Chondrocyte (in vitro differentiated cells): ENCODE measurements around the gene MYO5C. TPM values are rescaled to one million over a fixed set of nuclear protein-coding genes. Genes with fewer than 3 reads are reported as not detected.

Experiments
- DNase-seq: peaks from one replicate; pipeline ENCODE4 v3.0.0; 2021; ENCODE audit warnings: mixed read lengths, low spot score
- H3K27ac Mint-ChIP-seq: one replicate; pipeline ENCODE4 v1.8.0; 2021; ENCODE audit warnings: mild to moderate bottlenecking, moderate library complexity, mixed read lengths; ENCODE audit not compliant: unreplicated experiment
- H3K27me3 Mint-ChIP-seq: 2 replicates; pipeline ENCODE4 v1.8.0; 2021; ENCODE audit warnings: low read depth, mixed read lengths
- H3K36me3 Mint-ChIP-seq: 2 replicates; pipeline ENCODE4 v1.8.0; 2021; ENCODE audit warnings: low read depth, mixed read lengths
- H3K4me1 Mint-ChIP-seq: 2 replicates; pipeline ENCODE4 v1.8.0; 2021; ENCODE audit warnings: low read depth, mild to moderate bottlenecking, mixed read lengths
- H3K4me3 Mint-ChIP-seq: one replicate; pipeline ENCODE4 v1.8.0; 2021; ENCODE audit warnings: mild to moderate bottlenecking, moderate library complexity, mixed read lengths; ENCODE audit not compliant: unreplicated experiment
- H3K9me3 Mint-ChIP-seq: 2 replicates; pipeline ENCODE4 v1.8.0; 2021; ENCODE audit warnings: low read depth, mixed read lengths
- total RNA-seq: library from RNA; stranded (reverse); gene quantifications from 3 replicates; pipeline ENCODE4 v1.2.1, GENCODE V29; 2021
- TF ChIP-seq, protein P1 (sequence below): fragments of 200-600 bp; sonication (generic); IDR thresholded peaks from 2 replicates; pipeline ENCODE4 v1.5.0; 2021; ENCODE audit warnings: antibody characterized with exemption, mild to moderate bottlenecking, moderate library complexity

The MYO5C gene
- total RNA-seq, 1 donor from 2014 or later = 1.4 TPM

- no peaks in the 10 kb centered on the region for H3K9me3 Mint-ChIP-seq
- TF ChIP-seq, protein P1, sequence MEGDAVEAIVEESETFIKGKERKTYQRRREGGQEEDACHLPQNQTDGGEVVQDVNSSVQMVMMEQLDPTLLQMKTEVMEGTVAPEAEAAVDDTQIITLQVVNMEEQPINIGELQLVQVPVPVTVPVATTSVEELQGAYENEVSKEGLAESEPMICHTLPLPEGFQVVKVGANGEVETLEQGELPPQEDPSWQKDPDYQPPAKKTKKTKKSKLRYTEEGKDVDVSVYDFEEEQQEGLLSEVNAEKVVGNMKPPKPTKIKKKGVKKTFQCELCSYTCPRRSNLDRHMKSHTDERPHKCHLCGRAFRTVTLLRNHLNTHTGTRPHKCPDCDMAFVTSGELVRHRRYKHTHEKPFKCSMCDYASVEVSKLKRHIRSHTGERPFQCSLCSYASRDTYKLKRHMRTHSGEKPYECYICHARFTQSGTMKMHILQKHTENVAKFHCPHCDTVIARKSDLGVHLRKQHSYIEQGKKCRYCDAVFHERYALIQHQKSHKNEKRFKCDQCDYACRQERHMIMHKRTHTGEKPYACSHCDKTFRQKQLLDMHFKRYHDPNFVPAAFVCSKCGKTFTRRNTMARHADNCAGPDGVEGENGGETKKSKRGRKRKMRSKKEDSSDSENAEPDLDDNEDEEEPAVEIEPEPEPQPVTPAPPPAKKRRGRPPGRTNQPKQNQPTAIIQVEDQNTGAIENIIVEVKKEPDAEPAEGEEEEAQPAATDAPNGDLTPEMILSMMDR = no peak
- no peak overlapping the region for H3K4me3 Mint-ChIP-seq
- no peaks in the 10 kb centered on the region for H3K27me3 Mint-ChIP-seq
- peaks cover 22% of the 10 kb centered on the region for H3K4me1 Mint-ChIP-seq
- H3K36me3 Mint-ChIP-seq = no peaks in the 10 kb centered on the region
- DNase-seq = no peak
- no peak overlapping the region for H3K27ac Mint-ChIP-seq
Measured at GRCh38 chr15:52236013-52236412, 59.6 kb downstream of the MYO5C start.

GRCh38 chr15:52234596-52235541 is 60.7 kb downstream of the MYO5C start:
- Mint-ChIP-seq H3K27ac (no peak overlapping the region), H3K9me3 (no peaks in the 10 kb centered on the region), H3K36me3 (no peaks in the 10 kb centered on the region), H3K4me1 (peaks cover 22% of the 10 kb centered on the region), H3K4me3 (no peak overlapping the region), H3K27me3 (no peaks in the 10 kb centered on the region)
- DNase-seq = no peak
- TF ChIP-seq, protein P1 = no peak

- Mint-ChIP-seq H3K4me1 (peaks cover 22% of the 10 kb centered on the region), H3K27ac (no peak overlapping the region), H3K9me3 (no peaks in the 10 kb centered on the region), H3K27me3 (no peaks in the 10 kb centered on the region), H3K36me3 (no peaks in the 10 kb centered on the region), H3K4me3 (no peak overlapping the region)
- DNase-seq = no peak
- TF ChIP-seq, protein P1 = no peak
Measured at GRCh38 chr15:52233405-52233804, 62.2 kb downstream of the MYO5C start.

DNA sequence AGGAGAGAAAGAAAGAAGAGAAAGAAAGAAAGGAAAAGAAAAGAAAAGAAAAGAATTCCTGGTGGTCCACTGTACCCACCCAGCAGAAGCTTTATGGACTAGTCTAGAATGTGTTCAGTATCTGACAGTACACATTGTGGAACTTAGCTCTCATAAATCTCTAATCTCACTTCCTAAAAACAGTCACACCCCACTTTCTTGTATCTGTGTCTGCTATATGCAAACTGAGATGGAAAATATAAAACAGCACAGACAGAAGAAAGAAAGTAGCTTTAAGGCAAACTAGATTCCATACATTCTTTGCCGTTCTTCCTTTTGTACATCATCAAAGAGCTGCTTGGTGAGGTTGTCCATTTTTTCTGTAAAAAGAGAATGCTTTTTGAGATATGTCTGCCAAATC is 63.3 kb downstream of the MYO5C start:
- H3K4me1 Mint-ChIP-seq = peaks cover 22% of the 10 kb centered on the region
- H3K36me3 Mint-ChIP-seq = no peaks in the 10 kb centered on the region
- TF ChIP-seq, protein P1 = no peak
- no peaks in the 10 kb centered on the region for H3K27me3 Mint-ChIP-seq
- no peak overlapping the region for H3K27ac Mint-ChIP-seq
- no peak for DNase-seq
- H3K9me3 Mint-ChIP-seq = no peaks in the 10 kb centered on the region
- H3K4me3 Mint-ChIP-seq = no peak overlapping the region

GRCh38 chr15:52230073-52230472 is 65.5 kb downstream of the MYO5C start:
- Mint-ChIP-seq H3K36me3 (no peaks in the 10 kb centered on the region), H3K4me3 (no peak overlapping the region), H3K27ac (no peak overlapping the region), H3K9me3 (no peaks in the 10 kb centered on the region), H3K27me3 (no peaks in the 10 kb centered on the region), H3K4me1 (peaks cover 17% of the 10 kb centered on the region)
- TF ChIP-seq, protein P1 = no peak
- DNase-seq = no peak
